ENCODE measurements around the gene LRRC18.

The LRRC18 gene

DNA sequence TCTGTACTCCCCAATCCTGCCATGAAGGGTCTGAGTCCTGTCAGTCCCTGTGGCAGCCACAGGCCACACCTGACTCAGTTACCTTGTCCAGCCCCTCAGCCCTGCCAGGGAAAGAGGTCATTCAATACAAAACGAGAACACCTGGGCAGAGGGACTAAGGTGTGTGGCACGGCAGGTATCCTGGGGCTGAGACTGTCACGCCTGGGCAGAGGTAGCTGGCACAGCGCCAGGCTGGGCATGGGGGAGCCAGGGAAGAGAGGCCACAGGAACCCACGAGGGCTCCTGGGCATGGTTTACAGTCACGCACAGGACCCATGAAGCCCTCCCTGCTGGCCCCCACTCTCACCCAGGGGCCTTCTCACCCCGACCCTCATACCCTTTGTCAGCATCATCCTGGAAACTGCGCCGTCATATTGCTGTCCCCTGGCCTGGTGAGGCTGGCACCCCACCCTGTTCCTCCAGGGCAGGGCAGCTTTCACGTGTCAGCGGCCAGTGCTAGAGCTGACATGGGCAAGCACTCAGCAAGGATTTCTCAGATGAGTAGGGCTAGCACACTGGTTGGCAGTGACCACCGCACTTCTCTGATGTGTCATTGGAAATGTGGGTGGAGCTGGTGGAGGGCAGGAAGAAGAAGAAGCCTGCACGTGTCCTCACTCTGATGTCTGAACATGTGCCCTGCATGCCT is 42.7 kb downstream of the LRRC18 start:
- no peaks in the 10 kb centered on the region for H3K27me3 ChIP-seq (ENCODE audit: control insufficient read depth, low read length)
- H3K4me1 ChIP-seq (ENCODE audit: control insufficient read depth, low read length) = no peaks in the 10 kb centered on the region
- H3F3A ChIP-seq (ENCODE audit: control insufficient read depth, insufficient read depth) = no peaks in the 10 kb centered on the region
- peaks cover 40% of the 10 kb centered on the region for H3K36me3 ChIP-seq (ENCODE audit: control insufficient read depth, low read length)
- H3K4me2 ChIP-seq (ENCODE audit: low read length) = no peak overlapping the region
- H3K4me3 ChIP-seq (ENCODE audit: low read length) = no peak overlapping the region
- no peaks in the 10 kb centered on the region for H3K79me2 ChIP-seq (ENCODE audit: control insufficient read depth, low read length)
- TF ChIP-seq, protein P1, sequence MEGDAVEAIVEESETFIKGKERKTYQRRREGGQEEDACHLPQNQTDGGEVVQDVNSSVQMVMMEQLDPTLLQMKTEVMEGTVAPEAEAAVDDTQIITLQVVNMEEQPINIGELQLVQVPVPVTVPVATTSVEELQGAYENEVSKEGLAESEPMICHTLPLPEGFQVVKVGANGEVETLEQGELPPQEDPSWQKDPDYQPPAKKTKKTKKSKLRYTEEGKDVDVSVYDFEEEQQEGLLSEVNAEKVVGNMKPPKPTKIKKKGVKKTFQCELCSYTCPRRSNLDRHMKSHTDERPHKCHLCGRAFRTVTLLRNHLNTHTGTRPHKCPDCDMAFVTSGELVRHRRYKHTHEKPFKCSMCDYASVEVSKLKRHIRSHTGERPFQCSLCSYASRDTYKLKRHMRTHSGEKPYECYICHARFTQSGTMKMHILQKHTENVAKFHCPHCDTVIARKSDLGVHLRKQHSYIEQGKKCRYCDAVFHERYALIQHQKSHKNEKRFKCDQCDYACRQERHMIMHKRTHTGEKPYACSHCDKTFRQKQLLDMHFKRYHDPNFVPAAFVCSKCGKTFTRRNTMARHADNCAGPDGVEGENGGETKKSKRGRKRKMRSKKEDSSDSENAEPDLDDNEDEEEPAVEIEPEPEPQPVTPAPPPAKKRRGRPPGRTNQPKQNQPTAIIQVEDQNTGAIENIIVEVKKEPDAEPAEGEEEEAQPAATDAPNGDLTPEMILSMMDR (IDR thresholded peaks at IDR 0.05; ENCODE audit: low read depth, low read length, poor library complexity, severe bottlenecking) = no peak
- no peak for TF ChIP-seq EZH2phosphoT487 (IDR thresholded peaks at IDR 0.05; ENCODE audit: borderline replicate concordance, low read length)
- H3K27ac ChIP-seq (ENCODE audit: low read depth, low read length) = no peak overlapping the region
- no peaks in the 10 kb centered on the region for H3K9me2 ChIP-seq (replicated peaks; ENCODE audit: control insufficient read depth, low read length)
- no peaks in the 10 kb centered on the region for H3K9me3 ChIP-seq (ENCODE audit: control insufficient read depth, insufficient read depth, low read length)
- H4K20me1 ChIP-seq (ENCODE audit: control insufficient read depth, insufficient read depth, low read depth, low read length) = no peaks in the 10 kb centered on the region

DNA sequence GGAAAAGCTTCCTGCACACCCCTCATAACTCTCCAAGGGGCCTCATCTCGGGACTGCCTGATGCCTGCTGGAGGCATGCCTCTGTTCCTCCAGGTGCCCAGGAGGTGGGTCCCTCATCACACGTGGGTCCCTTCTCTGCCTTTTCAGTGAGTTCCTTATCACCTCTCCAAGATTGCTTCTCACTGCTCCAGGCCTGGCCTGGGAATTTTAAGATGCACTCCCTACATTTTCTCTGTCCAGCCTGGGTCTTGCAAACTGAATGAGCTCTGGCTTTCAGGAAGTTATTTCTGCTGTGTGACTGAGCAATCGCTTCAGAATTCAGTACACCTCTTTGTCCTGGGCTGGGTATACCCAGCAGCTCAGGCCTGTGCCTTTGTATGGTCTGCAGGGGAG is 43.8 kb downstream of the LRRC18 start:
- Histone ChIP-seq H3K9me2 (replicated peaks; ENCODE audit: control insufficient read depth, low read length) (no peaks in the 10 kb centered on the region), H3K4me1 (ENCODE audit: control insufficient read depth, low read length) (no peaks in the 10 kb centered on the region), H3K27me3 (ENCODE audit: control insufficient read depth, low read length) (no peaks in the 10 kb centered on the region), H3K36me3 (ENCODE audit: control insufficient read depth, low read length) (peaks cover 39% of the 10 kb centered on the region), H3K9me3 (ENCODE audit: control insufficient read depth, insufficient read depth, low read length) (no peaks in the 10 kb centered on the region), H3K79me2 (ENCODE audit: control insufficient read depth, low read length) (no peaks in the 10 kb centered on the region), H3F3A (ENCODE audit: control insufficient read depth, insufficient read depth) (no peaks in the 10 kb centered on the region), H3K4me3 (ENCODE audit: low read length) (no peak overlapping the region), H4K20me1 (ENCODE audit: control insufficient read depth, insufficient read depth, low read depth, low read length) (no peaks in the 10 kb centered on the region), H3K27ac (ENCODE audit: low read depth, low read length) (no peak overlapping the region), H3K4me2 (ENCODE audit: low read length) (no peak overlapping the region)
- TF ChIP-seq EZH2phosphoT487 (IDR thresholded peaks at IDR 0.05; ENCODE audit: borderline replicate concordance, low read length) = no peak
- TF ChIP-seq, protein P1 (IDR thresholded peaks at IDR 0.05; ENCODE audit: low read depth, low read length, poor library complexity, severe bottlenecking) = no peak

DNA sequence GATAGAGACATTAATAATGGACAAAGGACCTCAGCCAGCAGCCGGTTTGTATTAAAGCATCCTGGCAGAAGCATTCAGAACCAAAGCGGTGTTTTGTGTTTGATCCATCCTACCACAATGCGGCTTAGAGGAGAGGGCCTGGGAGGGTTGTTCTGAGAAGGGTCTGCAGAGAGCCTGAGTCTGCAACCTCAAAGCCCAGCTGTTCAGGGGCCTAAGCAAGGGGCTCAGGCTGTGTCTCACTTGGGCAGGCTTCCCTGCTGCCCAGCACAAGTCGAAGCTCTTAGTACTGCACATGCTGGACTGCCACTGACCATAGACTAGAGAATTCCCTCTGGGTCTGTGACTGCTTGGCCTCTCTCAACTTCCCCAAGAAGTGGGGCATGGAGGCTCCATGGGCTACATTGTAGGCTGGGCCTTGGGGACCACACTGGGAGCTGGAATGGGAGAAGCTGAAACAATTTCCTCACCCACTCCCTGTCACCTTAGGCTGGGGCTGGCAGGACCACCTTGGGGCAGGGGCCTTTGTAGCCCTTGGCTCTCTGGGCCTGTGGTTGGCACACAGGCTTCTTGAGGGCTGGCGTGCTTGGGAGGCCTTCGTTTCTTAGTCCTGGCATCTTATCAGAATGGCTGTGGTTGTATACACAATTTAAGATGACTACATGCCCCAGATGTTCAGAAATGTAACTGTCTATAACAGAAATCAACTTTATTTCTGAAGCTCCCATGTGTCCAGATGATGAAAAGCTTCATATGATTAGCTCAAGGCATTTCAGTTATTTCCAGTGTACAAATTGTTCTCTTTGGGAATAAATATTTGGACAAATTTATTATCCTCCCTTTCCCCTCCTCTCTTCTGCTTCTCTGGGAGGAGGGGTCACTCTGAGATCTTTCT is 44.5 kb downstream of the LRRC18 start:
- Histone ChIP-seq H3K36me3 (ENCODE audit: control insufficient read depth, low read length) (peaks cover 35% of the 10 kb centered on the region), H3K9me3 (ENCODE audit: control insufficient read depth, insufficient read depth, low read length) (no peaks in the 10 kb centered on the region), H4K20me1 (ENCODE audit: control insufficient read depth, insufficient read depth, low read depth, low read length) (no peaks in the 10 kb centered on the region), H3K4me3 (ENCODE audit: low read length) (no peak overlapping the region), H3F3A (ENCODE audit: control insufficient read depth, insufficient read depth) (no peaks in the 10 kb centered on the region), H3K9me2 (replicated peaks; ENCODE audit: control insufficient read depth, low read length) (no peaks in the 10 kb centered on the region), H3K27ac (ENCODE audit: low read depth, low read length) (no peak overlapping the region), H3K79me2 (ENCODE audit: control insufficient read depth, low read length) (no peaks in the 10 kb centered on the region), H3K4me2 (ENCODE audit: low read length) (no peak overlapping the region), H3K4me1 (ENCODE audit: control insufficient read depth, low read length) (no peaks in the 10 kb centered on the region), H3K27me3 (ENCODE audit: control insufficient read depth, low read length) (no peaks in the 10 kb centered on the region)
- no peak for TF ChIP-seq EZH2phosphoT487 (IDR thresholded peaks at IDR 0.05; ENCODE audit: borderline replicate concordance, low read length)
- TF ChIP-seq, protein P1 (IDR thresholded peaks at IDR 0.05; ENCODE audit: low read depth, low read length, poor library complexity, severe bottlenecking) = no peak

All from DOHH2 (cell line).